Camera-type eye (tissue), 1 donor: ENCODE data around the gene WAC. TPM values are rescaled to one million over a fixed set of nuclear protein-coding genes. Genes with fewer than 3 reads are reported as not detected.

Experiments
- total RNA-seq: library from RNA; depleted of rRNA; stranded (reverse); fragments of >200 nt; gene quantifications from one replicate; pipeline ENCODE4 v1.2.3, GENCODE V29; 2014

The WAC gene
- total RNA-seq, result 183 TPM

DNA sequence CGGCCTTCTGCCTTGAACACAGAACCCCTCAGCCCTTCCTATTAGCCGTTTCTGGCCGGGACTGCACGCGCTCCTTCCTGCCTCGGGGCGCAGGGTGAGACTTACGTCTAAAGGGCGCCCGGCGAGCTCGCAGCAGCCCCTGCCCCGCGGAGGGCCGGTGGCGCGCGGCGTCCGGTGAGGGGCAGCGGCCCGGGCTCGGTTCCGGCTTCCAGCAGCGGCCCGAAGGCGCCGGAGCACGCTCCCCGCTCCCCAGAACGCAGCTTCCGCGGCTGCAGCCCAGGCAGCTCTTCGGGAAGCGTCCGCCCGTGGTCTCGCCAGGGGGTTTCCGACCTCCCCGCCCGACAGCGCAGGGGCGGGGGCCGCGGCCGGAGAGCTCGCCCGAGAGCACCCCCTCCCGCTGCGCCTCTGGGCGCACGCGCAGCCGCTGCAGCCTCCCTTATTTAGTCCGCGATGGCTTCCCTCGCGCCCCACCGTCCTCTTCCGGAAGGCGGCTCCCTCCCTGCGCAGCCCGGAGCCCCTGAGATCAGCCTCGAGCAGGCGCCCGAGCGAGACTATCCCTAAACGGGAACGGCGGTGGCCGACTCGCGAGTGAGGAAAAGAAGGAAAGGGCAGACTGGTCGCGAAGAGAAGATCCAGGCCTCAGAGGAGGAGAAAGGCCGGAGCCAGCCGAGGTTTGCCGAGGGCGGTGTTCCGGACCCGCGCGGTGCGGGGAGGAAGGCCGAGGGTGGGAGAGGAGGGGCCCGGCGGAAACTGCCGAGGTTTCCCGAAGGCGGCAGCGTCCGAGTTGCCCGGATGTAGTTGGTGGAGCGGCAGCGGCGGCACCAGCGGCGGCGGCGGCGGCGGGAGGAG is at the start of gene WAC:
WAC (plus strand) TSS at position 782 of the 849 bp plus-strand sequence. CDS start 462 bp downstream, outside the sequence.

Other genes starting within 250 kb of the WAC start
- gene MPP7, start 230.1 kb upstream of the WAC start, total RNA-seq, result 30.6 TPM
- gene BAMBI, start 144.4 kb downstream of the WAC start, total RNA-seq, result 55.9 TPM